Bronchial epithelial cell (primary cell): ENCODE results near the gene SHISA4. TPM values are rescaled to one million over a fixed set of nuclear protein-coding genes. Genes with fewer than 3 reads are reported as not detected.
"Not testable (repeated sequence)": the region's sequence is repeated elsewhere in the genome, so short reads cannot be mapped to it uniquely, and the experiment has no call there.

ENCODE experiments used
- DNase-seq: peaks from one replicate; pipeline ENCODE4 v3.0.0-alpha.2; 2010; ENCODE audit warnings: low read depth
- FAIRE-seq: peaks from 2 replicates; lab custom pipeline; 2011; peaks lifted over from hg19 to GRCh38; lab: Jason Lieb, UNC
- H3K27me3 ChIP-seq: 2 replicates; pipeline ENCODE4 v1.5.1; 2011; ENCODE audit warnings: low read length; ENCODE audit not compliant: control insufficient read depth, insufficient read depth
- H3K36me3 ChIP-seq: 2 replicates; pipeline ENCODE4 v1.5.1; 2011; ENCODE audit warnings: low read length; ENCODE audit not compliant: control insufficient read depth, insufficient read depth
- H3K4me3 ChIP-seq: 2 replicates; pipeline ENCODE4 v1.5.1; 2011; ENCODE audit warnings: mild to moderate bottlenecking, low read depth, low read length, control low read depth
- CTCF ChIP-seq: IDR thresholded peaks from 2 replicates; pipeline ENCODE4 v1.5.1; 2011; ENCODE audit warnings: mild to moderate bottlenecking, moderate library complexity, low read length, control low read depth, inconsistent platforms; ENCODE audit not compliant: insufficient read depth, severe bottlenecking
- total RNA-seq: library from RNA; depleted of rRNA; stranded (reverse); fragments of >200 nt; gene quantifications from 2 replicates; pipeline ENCODE4 v1.2.1, GENCODE V29; 2014

Gene SHISA4
- total RNA-seq, 1 donor from 2014 or later, result 3.9 TPM

- H3K27me3 ChIP-seq, result no peaks in the 10 kb centered on the region
- no peak overlapping the region for H3K4me3 ChIP-seq
- TF ChIP-seq CTCF, result no peak
- no peaks in the 10 kb centered on the region for H3K36me3 ChIP-seq
- no peak for FAIRE-seq
- DNase-seq, result peak; percentile 52
Observed at GRCh38 chr1:201896951-201897391, 8.3 kb downstream of the SHISA4 start.

- H3K4me3 ChIP-seq, result no peak overlapping the region
- DNase-seq (no peak), FAIRE-seq (no peak)
- no peaks in the 10 kb centered on the region for H3K27me3 ChIP-seq
- no peaks in the 10 kb centered on the region for H3K36me3 ChIP-seq
- TF ChIP-seq CTCF, result no peak
Observed at GRCh38 chr1:201898240-201898894, 9.7 kb downstream of the SHISA4 start.

GRCh38 chr1:201898992-201899391, 10.3 kb downstream of the SHISA4 start:
- Histone ChIP-seq H3K27me3 (no peaks in the 10 kb centered on the region), H3K36me3 (no peaks in the 10 kb centered on the region), H3K4me3 (no peak overlapping the region)
- DNase-seq (no peak), FAIRE-seq (no peak)
- TF ChIP-seq CTCF, result no peak

GRCh38 chr1:201899683-201900429, 11.2 kb downstream of the SHISA4 start:
- FAIRE-seq, result no peak
- no peak for TF ChIP-seq CTCF
- no peaks in the 10 kb centered on the region for H3K27me3 ChIP-seq
- DNase-seq, result no peak
- H3K36me3 ChIP-seq, result no peaks in the 10 kb centered on the region
- no peak overlapping the region for H3K4me3 ChIP-seq

- no peak for TF ChIP-seq CTCF
- no peak for DNase-seq
- Histone ChIP-seq H3K4me3 (no peak overlapping the region), H3K27me3 (no peaks in the 10 kb centered on the region), H3K36me3 (no peaks in the 10 kb centered on the region)
- no peak for FAIRE-seq
Observed at GRCh38 chr1:201900476-201900875, 11.8 kb downstream of the SHISA4 start.

- not testable (repeated sequence) for H3K27me3 ChIP-seq, FAIRE-seq, DNase-seq
Observed at GRCh38 chr1:201901036-201901435, 12.3 kb downstream of the SHISA4 start.

More at GRCh38 chr1:201901036-201901435, 12.3 kb downstream of the SHISA4 start:
- H3K4me3 ChIP-seq, H3K36me3 ChIP-seq: not testable (repeated sequence)
